Endothelial cell of umbilical vein (primary cell): Measurements from ENCODE around the gene SNRNP200. TPM values are rescaled to one million over a fixed set of nuclear protein-coding genes. Genes with fewer than 3 reads are reported as not detected.

Experiments
- BruUV-seq: library from RNA; stranded (reverse); fragments of 400-500 nt; replicated peaks from 2 replicates; lab custom pipeline; 2021; lab: Mats Ljungman, UMichigan
- CTCF ChIA-PET: fragments of 300-600, 350-600 bp; sonication (Branson Sonifier 250); formaldehyde crosslinking; loops from one replicate; lab custom pipeline; 2021; ENCODE audit warnings: antibody characterized with exemption, inconsistent platforms; lab: Charles Lee
- POLR2A ChIA-PET: fragments of 300-600, 350-600 bp; sonication (Branson Sonifier 250); formaldehyde crosslinking; loops from one replicate; lab custom pipeline; 2021; ENCODE audit warnings: antibody characterized with exemption, inconsistent platforms; lab: Charles Lee
- DNase-seq: peaks from one replicate; pipeline ENCODE4 v3.0.0-alpha.2; 2011; ENCODE audit warnings: low read depth, low spot score
- FAIRE-seq: peaks from 2 replicates; lab custom pipeline; 2011; peaks lifted over from hg19 to GRCh38; lab: Jason Lieb, UNC
- H2AFZ ChIP-seq: 2 replicates; pipeline ENCODE4 v1.6.0; 2012; ENCODE audit warnings: low read depth, low read length, control low read depth, inconsistent platforms
- H3K27ac ChIP-seq: 2 replicates; pipeline ENCODE4 v1.5.1; 2011; ENCODE audit warnings: low read depth, mild to moderate bottlenecking, control low read depth, low read length, moderate library complexity; ENCODE audit not compliant: insufficient read depth
- H3K27me3 ChIP-seq, 2 experiments: 2 replicates each; pipeline versions ENCODE4 v1.6.0 to v1.6.1; 2011; ENCODE audit warnings: low read length in 2 of 2, mixed read lengths in 1 of 2; ENCODE audit not compliant: control insufficient read depth in 2 of 2, insufficient read depth in 2 of 2
- H3K36me3 ChIP-seq, 2 experiments: 2 replicates in 1 of 2; 3 replicates in 1 of 2; pipeline ENCODE4 v1.5.1; 2011; ENCODE audit warnings: low read length in 2 of 2, mild to moderate bottlenecking in 1 of 2, moderate library complexity in 1 of 2; ENCODE audit not compliant: control insufficient read depth in 2 of 2, insufficient read depth in 2 of 2; ENCODE audit errors: extremely low read depth in 1 of 2
- H3K4me1 ChIP-seq: 3 replicates; pipeline ENCODE4 v1.5.1; 2011; ENCODE audit warnings: mild to moderate bottlenecking, low read length; ENCODE audit not compliant: control insufficient read depth, insufficient read depth; ENCODE audit errors: extremely low read depth
- H3K4me2 ChIP-seq: 2 replicates; pipeline ENCODE4 v1.6.1; 2011; ENCODE audit warnings: low read length, control low read depth, mixed read lengths; ENCODE audit not compliant: insufficient read depth
- H3K4me3 ChIP-seq, 3 experiments: fragments of 200-600 bp in 1 of 3; sonication (generic), shearing (Covaris generic) in 1 of 3; replicated peaks in 1 of 3; 2 replicates each; pipeline ENCODE4 v1.5.1; 2011 to 2016; ENCODE audit warnings: control low read depth in 3 of 3, low read length in 3 of 3, mild to moderate bottlenecking in 2 of 3, inconsistent platforms in 1 of 3, low read depth in 1 of 3, moderate library complexity in 1 of 3; ENCODE audit not compliant: insufficient read depth in 1 of 3
- H3K79me2 ChIP-seq: 2 replicates; pipeline ENCODE4 v1.6.0; 2012; ENCODE audit warnings: low read length, inconsistent platforms; ENCODE audit not compliant: control insufficient read depth, insufficient read depth
- H3K9ac ChIP-seq: replicated peaks from 2 replicates; pipeline ENCODE3; 2011; ENCODE audit warnings: low read length, control low read depth; ENCODE audit not compliant: insufficient read depth; ENCODE audit errors: extremely low read depth
- H3K9me1 ChIP-seq: replicated peaks from 3 replicates; pipeline ENCODE4 v1.6.0; 2011; ENCODE audit warnings: mild to moderate bottlenecking, low read length; ENCODE audit not compliant: control insufficient read depth, insufficient read depth; ENCODE audit errors: extremely low read depth
- H3K9me3 ChIP-seq: replicated peaks from 2 replicates; pipeline ENCODE4 v1.5.1; 2012; ENCODE audit warnings: low read length, inconsistent platforms; ENCODE audit not compliant: control insufficient read depth, insufficient read depth
- H4K20me1 ChIP-seq: replicated peaks from 2 replicates; pipeline ENCODE3; 2011; ENCODE audit warnings: mild to moderate bottlenecking, low read length; ENCODE audit not compliant: control insufficient read depth, insufficient read depth; ENCODE audit errors: extremely low read depth
- CTCF ChIP-seq, 2 donors: IDR thresholded peaks; 1 replicate in 1 of 2; 2 replicates in 1 of 2; pipeline ENCODE4 v1.5.1; 2011; ENCODE audit warnings: low read length in 2 of 2, mild to moderate bottlenecking in 2 of 2, moderate library complexity in 2 of 2, control low read depth in 1 of 2, inconsistent platforms in 1 of 2, low read depth in 1 of 2; ENCODE audit not compliant: insufficient read depth in 1 of 2; ENCODE audit errors: extremely low read depth in 1 of 2
- EZH2 ChIP-seq: IDR thresholded peaks from 2 replicates; pipeline ENCODE4 v1.6.1; 2012; ENCODE audit warnings: borderline replicate concordance, low read depth, mild to moderate bottlenecking, moderate library complexity, low read length, inconsistent platforms; ENCODE audit not compliant: severe bottlenecking
- FOS ChIP-seq: IDR thresholded peaks from 2 replicates; pipeline ENCODE4 v1.6.1; 2011; ENCODE audit warnings: mild to moderate bottlenecking, low read length, moderate library complexity, borderline replicate concordance; ENCODE audit not compliant: insufficient read depth
- GATA2 ChIP-seq: IDR thresholded peaks from 2 replicates; pipeline ENCODE4 v1.7.0; 2011; ENCODE audit warnings: low read depth, mild to moderate bottlenecking, moderate library complexity, mixed read lengths, low read length; ENCODE audit not compliant: insufficient read length, insufficient read depth
- MAX ChIP-seq: IDR thresholded peaks from 2 replicates; pipeline ENCODE4 v1.6.1; 2011; ENCODE audit not compliant: insufficient read depth, insufficient read length
- MYC ChIP-seq: IDR thresholded peaks from one replicate; pipeline ENCODE4 v1.6.1; 2011; ENCODE audit warnings: mild to moderate bottlenecking, low read depth, low read length
- POLR2A ChIP-seq: IDR thresholded peaks from 2 replicates; pipeline ENCODE4 v1.6.1; 2012; ENCODE audit warnings: low read depth, mild to moderate bottlenecking, control low read depth, low read length
- dilution Hi-C: fragments of 300-500 bp; cut with MboI; formaldehyde crosslinking; loops from one replicate; pipeline ENCODE4 v1.15.0; 2019; ENCODE audit warnings: low sequenced_read_pairs; ENCODE audit not compliant: extremely low pct_ligation_motif_present
- intact Hi-C: fragments of 100-400 bp; cut with micrococcal nuclease; formaldehyde crosslinking; loops from one replicate; pipeline ENCODE4 v1.10.0; 2022
- polyA plus RNA-seq, 4 experiments: library from polyadenylated mRNA; depleted of rRNA in 3 of 4; stranded (reverse) in 3 of 4; unstranded in 1 of 4; fragments of >200 nt; gene quantifications; 2 replicates each; pipeline versions ENCODE4 v1.2.1 to v1.2.3, GENCODE V29; 2011 to 2012; ENCODE audit warnings: missing spikeins in 1 of 4
- total RNA-seq: library from RNA; stranded (reverse); gene quantifications from 2 replicates; pipeline ENCODE4 v1.2.3, GENCODE V29; 2021

SNRNP200 gene
- total and polyA plus RNA-seq, 2 donors (not counting 3 experiments of a cell fraction or from before 2014, with no cell fraction given), result 124 to 155 TPM

- H3K27ac ChIP-seq, result no peak overlapping the region
- intact Hi-C loops, result no loop called here
- dilution Hi-C loops, result no loop called here
- H2AFZ ChIP-seq, result no peak overlapping the region
- peaks cover 10% of the 10 kb centered on the region in 2 experiments for H3K27me3 ChIP-seq
- CTCF ChIA-PET, result no interaction called here
- H3K4me1 ChIP-seq, result peaks cover 16% of the 10 kb centered on the region
- no peak overlapping the region for H3K9ac ChIP-seq
- H3K36me3 ChIP-seq, result no peaks in the 10 kb centered on the region
- H3K4me3 ChIP-seq, result no peak overlapping the region
- H3K4me2 ChIP-seq, result no peak overlapping the region
- no peaks in the 10 kb centered on the region for H3K9me1 ChIP-seq
- H4K20me1 ChIP-seq, result no peaks in the 10 kb centered on the region
- DNase-seq (no peak), FAIRE-seq (no peak)
- no peaks in the 10 kb centered on the region for H3K79me2 ChIP-seq
- TF ChIP-seq GATA2 (no peak), FOS (no peak), MYC (no peak), POLR2A (no peak), MAX (no peak), EZH2 (no peak), CTCF (IDR thresholded peaks at IDR 0.05; ENCODE audit: extremely low read depth in 1 of 2, insufficient read depth in 1 of 2, low read depth in 1 of 2, low read length in 2 of 2) (no peak)
- H3K9me3 ChIP-seq, result no peaks in the 10 kb centered on the region
- BruUV-seq, result no TSS peak
- POLR2A ChIA-PET, result interaction anchor here (0.5 kb wide), 1 partner anchor 9 kb away, joined by 10 read pairs; the partner anchor contains the start of gene NCAPH
These were observed 21.2 kb upstream of the SNRNP200 start for GRCh38 chr2:96326564-96326963.
